GM18502 (cell line): ENCODE data around the gene KCNN3.

Experiments
- ATAC-seq: cut with Tn5 transposase; IDR thresholded peaks from one replicate; pipeline ENCODE4 v1.9.1; 2021; ENCODE audit warnings: mild to moderate bottlenecking; ENCODE audit not compliant: unreplicated experiment, poor library complexity

KCNN3 gene

GRCh38 chr1:154716614-154717527 is 153.2 kb downstream of the KCNN3 start:
- ATAC-seq: no peak

GRCh38 chr1:154716011-154716410 is 154.1 kb downstream of the KCNN3 start:
- ATAC-seq: no peak

DNA sequence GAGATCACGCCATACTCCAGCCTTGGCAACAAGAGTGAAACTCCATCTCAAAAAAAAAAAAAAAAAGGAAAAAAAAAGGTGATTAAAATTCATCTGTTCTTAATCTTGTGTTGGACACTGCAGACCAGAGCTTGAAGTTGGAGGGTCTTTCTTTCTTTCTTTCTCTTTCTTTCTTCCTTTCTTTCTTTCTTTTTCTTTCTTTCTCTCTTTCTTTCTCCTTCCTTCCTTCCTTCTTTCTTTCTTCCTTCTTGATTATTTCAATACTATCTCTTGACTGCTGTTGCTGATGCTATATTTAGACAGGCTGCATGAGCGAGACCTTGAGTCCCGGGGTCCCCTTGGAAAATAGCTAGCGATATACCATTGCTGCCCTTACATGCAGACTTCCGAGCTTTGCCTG is 154.7 kb downstream of the KCNN3 start:
- ATAC-seq: no peak

- ATAC-seq: no peak
Observed at GRCh38 chr1:154714638-154715037, 155.4 kb downstream of the KCNN3 start.

GRCh38 chr1:154714052-154714623 is 155.9 kb downstream of the KCNN3 start:
- no peak for ATAC-seq

- no peak for ATAC-seq
Observed at GRCh38 chr1:154713005-154713404, 157.1 kb downstream of the KCNN3 start.

DNA sequence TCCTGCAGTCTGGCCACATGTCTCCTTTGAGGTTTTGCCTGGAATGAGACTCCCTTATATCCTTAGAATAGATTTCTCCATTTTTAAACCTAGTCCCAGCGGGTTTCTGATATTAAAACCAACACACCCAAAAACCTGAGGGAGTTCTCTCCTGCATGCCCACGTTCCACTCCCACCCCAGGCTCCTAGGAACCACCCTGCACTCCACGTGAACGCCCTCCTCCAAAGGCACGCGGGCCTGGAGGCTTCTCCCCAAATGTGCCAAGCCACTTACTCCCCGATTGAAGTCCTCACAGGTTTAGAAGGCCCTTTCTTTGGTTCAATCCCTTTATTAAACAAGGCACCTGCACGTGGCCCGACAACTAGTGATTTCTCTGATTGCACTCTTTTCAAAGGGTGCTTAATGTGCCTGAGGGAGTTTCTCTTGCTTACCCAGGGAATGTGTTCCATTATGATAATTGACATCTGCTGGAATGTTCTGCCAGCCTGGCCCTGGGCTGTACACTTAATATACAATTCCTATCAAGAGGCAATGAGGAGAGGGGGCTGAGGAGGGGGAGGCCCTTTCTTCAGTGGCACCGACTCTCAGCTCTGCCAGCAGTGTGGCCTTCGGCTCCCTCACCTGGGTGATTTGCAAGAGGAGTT is 157.8 kb downstream of the KCNN3 start:
- ATAC-seq: no peak

DNA sequence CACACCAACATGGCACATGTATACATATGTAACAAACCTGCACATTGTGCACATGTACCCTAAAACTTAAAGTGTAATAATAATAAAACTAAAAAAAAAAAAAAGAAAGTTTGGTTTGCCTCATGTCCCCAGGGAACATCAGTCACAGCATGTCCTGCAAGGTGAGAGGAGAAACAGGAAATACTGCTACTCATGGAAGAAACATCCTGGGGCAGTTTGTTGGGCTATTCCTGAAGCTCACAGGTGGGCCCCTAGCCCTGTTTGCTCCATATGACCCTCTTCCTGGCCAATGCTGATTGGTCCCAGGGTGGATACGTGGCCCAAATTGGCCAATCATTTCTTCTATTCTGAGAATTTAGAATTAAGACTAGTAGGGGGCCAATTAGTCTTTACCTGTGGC is 158.7 kb downstream of the KCNN3 start:
- no peak for ATAC-seq

DNA sequence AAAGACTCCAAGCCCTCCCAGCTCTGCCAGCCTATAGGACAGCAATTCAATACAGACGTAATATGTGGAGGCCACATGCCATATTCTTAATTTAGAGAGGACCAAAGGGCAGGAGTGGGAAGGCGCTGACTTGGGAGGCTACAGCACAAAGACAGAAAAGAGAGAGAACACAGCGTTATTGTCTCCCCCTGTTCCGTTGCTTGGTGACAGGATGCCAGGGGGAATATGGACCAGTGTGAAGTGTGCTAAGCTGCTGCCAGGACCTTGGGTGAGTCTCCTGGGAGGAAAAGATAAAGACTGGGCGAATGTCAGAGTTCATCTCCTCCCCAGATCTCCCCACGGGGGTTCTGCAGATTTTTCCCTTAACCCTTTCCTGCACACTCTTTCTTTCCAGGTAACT is 160.0 kb downstream of the KCNN3 start:
- ATAC-seq: no peak

- no peak for ATAC-seq
Observed at GRCh38 chr1:154707901-154708463, 162.1 kb downstream of the KCNN3 start.

- ATAC-seq: no peak
Observed at GRCh38 chr1:154706851-154707250, 163.2 kb downstream of the KCNN3 start.

DNA sequence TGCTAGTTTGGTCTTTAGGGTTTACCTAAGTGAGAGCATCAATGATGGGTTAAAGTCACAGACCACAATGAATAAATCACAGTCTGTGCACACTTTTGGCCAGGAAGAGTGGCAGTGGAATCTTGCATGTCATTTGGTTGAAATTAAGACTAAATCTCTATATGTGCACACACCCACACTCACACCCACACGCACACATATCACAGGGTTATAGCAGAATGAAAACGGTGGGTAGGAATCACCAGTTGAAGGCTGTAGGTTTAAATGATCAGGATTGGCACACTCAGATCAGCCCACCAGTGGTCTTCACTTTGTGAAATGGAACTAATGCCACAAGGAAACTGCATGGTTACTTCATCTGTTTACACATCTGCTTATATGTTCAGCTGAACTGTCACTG is 164.5 kb downstream of the KCNN3 start:
- no peak for ATAC-seq

GRCh38 chr1:154703170-154703569 is 166.9 kb downstream of the KCNN3 start:
- ATAC-seq: no peak

DNA sequence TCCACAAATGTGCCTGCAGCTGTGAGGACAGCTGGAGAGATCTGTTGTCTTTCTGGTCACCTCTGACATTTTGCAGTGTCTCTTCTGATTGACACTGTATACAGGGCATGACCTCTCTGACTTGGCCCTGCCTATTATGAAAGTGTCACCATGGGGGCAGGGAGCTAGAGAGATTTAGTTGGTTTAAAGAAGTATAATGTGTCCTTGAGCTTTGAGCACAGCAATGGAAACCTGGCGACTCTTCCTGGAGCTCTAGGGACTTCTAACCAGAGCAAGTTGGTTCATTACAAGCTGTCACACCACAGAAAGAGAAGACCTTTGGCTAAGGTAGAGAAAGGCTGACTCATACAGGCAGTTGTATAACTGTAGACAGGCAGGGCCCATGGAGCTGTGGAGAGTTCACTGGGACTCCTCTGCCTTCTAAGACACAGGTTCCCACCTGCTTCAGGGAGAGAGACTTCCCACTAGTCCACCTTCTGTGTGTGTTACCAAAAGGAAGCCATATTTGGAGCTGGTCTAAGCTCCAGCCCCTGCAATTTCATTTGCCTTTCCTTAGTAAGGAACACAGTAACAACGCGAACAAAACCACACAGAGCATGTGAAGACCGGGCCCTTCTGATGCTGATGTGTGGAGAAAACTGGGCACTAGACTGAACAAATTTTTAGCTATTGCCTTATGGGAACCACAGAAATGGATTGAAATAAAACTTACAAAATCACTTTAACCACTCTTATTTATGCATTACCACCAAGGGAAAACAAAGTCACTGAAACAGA is 171.6 kb downstream of the KCNN3 start:
- ATAC-seq: no peak

DNA sequence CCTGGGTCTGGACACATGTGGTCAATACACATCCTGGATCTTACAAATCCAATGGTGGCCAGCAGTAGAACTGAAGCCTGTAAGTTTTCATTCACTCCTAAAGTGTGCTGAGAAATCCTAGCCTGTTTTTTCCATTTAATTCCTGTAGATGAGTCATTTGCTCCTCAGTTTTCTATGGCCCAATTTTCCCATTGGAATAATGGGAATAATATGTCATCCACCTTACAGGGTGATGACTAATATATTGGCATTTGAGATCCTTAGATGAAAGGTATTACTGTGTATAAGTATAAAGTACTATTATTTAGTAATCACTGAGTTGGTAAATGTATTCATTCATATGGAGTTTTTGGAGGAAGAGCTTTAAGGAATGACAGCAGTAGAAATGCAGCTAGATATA is 172.4 kb downstream of the KCNN3 start:
- ATAC-seq: no peak

DNA sequence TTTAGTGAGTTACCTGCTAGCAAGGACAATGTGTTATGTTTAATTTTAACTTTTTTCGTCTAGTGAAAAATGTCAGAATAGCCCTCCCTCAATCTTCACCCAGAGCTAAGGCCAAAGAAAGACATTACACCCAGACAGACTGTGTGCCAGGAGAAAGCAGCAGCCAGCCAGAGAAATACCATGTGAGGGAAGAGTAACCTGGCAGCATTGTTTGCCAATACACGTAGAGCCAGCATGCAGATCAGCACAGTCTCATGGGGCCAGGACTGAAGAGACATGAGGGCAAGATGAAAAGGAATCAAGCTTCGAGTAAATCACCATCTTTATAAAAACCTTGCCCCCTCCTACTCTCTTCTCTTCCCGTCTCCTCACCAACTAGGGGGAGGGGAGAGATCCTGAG is 173.6 kb downstream of the KCNN3 start:
- no peak for ATAC-seq

GRCh38 chr1:154695985-154696384 is 174.1 kb downstream of the KCNN3 start:
- ATAC-seq: no peak

DNA sequence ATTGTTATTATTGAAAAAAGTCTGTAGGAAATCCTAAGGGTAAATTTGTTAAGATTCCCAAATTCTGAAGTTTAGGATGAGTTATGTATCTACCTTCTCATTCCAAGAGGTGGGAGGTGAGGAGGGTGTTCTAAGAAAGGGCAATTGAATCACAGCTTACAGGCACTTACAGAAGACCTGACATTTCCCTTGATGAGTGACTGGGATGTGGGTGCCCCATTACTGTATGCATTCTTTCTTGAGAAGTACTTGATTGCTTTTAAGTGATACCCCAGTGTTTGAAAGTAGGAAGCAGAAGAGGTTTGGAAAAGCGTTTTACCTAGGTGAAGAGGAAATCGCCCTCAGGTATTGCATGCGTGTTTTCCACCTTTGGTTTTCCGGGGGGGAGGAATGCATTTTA is 175.1 kb downstream of the KCNN3 start:
- ATAC-seq: no peak

GRCh38 chr1:154689083-154689482 is 181.0 kb downstream of the KCNN3 start:
- no peak for ATAC-seq

DNA sequence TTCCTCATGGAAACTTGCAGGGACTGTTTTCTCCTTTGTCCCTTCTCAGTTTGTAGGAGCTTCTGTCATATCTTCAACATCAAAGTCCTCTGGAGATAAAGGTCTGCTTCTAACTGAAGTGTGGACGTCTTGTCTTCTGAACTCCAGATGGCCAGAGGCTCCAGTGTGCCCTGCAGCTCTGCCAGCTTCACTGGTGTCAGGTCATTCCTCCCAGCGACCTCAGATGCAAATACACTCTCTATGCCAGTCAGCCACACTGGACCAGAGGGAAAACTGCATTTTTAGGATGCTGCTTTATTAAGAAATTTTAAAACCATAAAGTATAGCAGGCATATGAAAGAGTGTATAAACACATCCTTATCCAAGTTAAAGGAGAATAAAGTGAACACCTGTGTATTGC is 183.6 kb downstream of the KCNN3 start:
- no peak for ATAC-seq
